Naive B cell (primary cell): Measurements from ENCODE around the gene MSX2. TPM values are rescaled to one million over a fixed set of nuclear protein-coding genes. Genes with fewer than 3 reads are reported as not detected.

Source experiments
- ATAC-seq, 2 donors: fragments of 150-1000 bp; cut with Tn5 transposase; 2 replicates each; pipeline ENCODE4 v1.10.0; 2021; ENCODE audit warnings: low read depth in 2 of 2, mild to moderate bottlenecking in 2 of 2, moderate library complexity in 2 of 2
- DNase-seq: peaks from one replicate; pipeline ENCODE4 v3.0.0; 2022
- H3K27ac Mint-ChIP-seq, 6 donors: one replicate each; pipeline ENCODE4 v1.8.0; 2020 to 2022; ENCODE audit warnings: mild to moderate bottlenecking in 6 of 6, mixed read lengths in 6 of 6, moderate library complexity in 5 of 6, inconsistent platforms in 2 of 6
- H3K27me3 Mint-ChIP-seq, 3 donors: one replicate each; pipeline ENCODE4 v1.8.0; 2021 to 2022; ENCODE audit warnings: mixed read lengths in 3 of 3, mild to moderate bottlenecking in 1 of 3
- H3K36me3 Mint-ChIP-seq, 2 donors: one replicate each; pipeline ENCODE4 v1.8.0; 2020 to 2022; ENCODE audit warnings: mixed read lengths in 2 of 2, inconsistent platforms in 1 of 2, mild to moderate bottlenecking in 1 of 2
- H3K4me1 Mint-ChIP-seq, 3 donors: one replicate each; pipeline ENCODE4 v1.8.0; 2020 to 2022; ENCODE audit warnings: mixed read lengths in 3 of 3, inconsistent platforms in 1 of 3, mild to moderate bottlenecking in 1 of 3, moderate library complexity in 1 of 3
- H3K4me3 Mint-ChIP-seq, 8 donors: one replicate each; pipeline ENCODE4 v1.8.0; 2020 to 2022; ENCODE audit warnings: mild to moderate bottlenecking in 8 of 8, mixed read lengths in 8 of 8, moderate library complexity in 8 of 8, inconsistent platforms in 2 of 8
- H3K9me3 Mint-ChIP-seq, 7 donors: one replicate each; pipeline ENCODE4 v1.8.0; 2020 to 2022; ENCODE audit warnings: mixed read lengths in 7 of 7, mild to moderate bottlenecking in 5 of 7, inconsistent platforms in 2 of 7, moderate library complexity in 1 of 7
- polyA plus RNA-seq, 6 donors: library from polyadenylated mRNA; unstranded; fragments of 300-500 nt; fragmentation: Illumina TruSeq; gene quantifications; one replicate each; pipeline ENCODE4 v1.2.3, GENCODE V29; 2021; ENCODE audit warnings: low read depth in 6 of 6

MSX2 gene
- polyA plus RNA-seq, 6 donors from 2014 or later = not detected

DNA sequence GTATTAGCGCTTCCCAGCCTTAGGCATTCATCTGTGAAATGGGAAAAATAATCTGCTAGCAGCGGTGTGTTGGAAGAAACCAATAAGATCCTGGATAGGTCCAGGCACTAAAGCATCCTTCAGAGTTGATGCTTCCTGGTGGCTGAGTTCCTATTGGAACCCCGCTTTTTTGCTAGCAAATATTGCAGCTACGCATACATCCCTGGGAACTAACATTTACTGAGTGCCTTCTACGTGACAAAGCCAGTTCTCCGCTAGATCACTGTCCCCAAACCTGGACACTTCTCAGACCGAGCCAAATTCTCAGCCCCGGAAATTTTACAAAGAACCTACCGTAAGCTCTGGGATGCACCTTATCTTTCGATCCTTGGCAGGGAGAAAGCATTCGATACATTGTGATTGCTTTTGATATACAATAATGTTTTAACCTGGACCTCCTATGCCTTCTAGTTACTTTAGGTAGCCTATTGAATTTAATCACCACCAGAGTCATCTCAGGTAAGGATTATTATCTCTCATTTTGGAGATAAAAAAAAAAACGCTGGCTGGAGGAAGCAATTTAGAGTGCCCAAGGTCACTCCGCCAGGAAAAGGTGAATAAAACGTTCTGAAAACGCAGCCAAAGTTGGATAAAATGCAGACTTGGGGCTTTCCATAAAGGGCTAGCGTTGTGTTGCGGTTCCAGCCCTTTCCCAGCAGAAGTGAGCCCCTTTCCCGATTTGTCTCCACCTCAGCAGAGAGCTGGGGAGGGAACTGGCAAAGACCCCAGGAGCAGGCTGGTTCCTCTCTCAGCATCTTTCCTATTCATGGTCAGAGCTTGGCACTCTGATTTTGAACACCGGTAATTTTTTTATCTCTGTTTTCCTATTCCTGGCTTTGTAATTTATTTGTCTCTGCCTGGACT, 2.6 kb upstream of the MSX2 start:
- H3K36me3 Mint-ChIP-seq = peaks cover 4 to 6% of the 10 kb centered on the region in 2 donors
- peak overlapping the region in 1 of 8 donors; percentile 19 for H3K4me3 Mint-ChIP-seq
- H3K27ac Mint-ChIP-seq = peak overlapping the region in 1 of 6 donors; percentile 63
- H3K27me3 Mint-ChIP-seq = peaks cover 61 to 92% (median 67%) of the 10 kb centered on the region in 3 donors
- no peak for DNase-seq
- peaks cover 4 to 17% (median 7%) of the 10 kb centered on the region in 3 donors for H3K4me1 Mint-ChIP-seq
- ATAC-seq = no peak
- peaks cover 0 to 16% (median 6%) of the 10 kb centered on the region in 7 donors for H3K9me3 Mint-ChIP-seq

DNA sequence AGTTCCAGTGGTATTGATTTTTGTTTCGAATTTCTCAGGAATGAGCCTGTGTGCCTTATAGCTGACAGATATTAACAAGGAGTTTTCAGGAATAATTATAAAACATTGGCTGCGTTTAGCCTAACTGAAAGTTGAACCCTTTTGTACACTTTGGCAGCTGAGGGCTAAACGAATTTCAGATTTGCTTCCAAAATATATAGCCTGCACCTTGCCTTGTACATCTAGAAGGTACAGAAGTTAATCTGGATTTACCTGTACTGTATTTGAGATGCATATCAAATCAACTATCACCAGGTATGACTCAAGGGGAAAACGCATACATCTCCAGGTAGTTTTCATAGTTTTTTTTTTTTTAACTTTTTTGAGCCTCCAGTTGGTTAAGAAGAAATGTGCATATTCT, 1.9 kb upstream of the MSX2 start:
- peaks cover 4 to 6% of the 10 kb centered on the region in 2 donors for H3K36me3 Mint-ChIP-seq
- no peak for DNase-seq
- ATAC-seq = no peak
- no peak overlapping the region for H3K4me3 Mint-ChIP-seq
- H3K27ac Mint-ChIP-seq = no peak overlapping the region
- peaks cover 4 to 17% (median 7%) of the 10 kb centered on the region in 3 donors for H3K4me1 Mint-ChIP-seq
- peaks cover 60 to 92% (median 67%) of the 10 kb centered on the region in 3 donors for H3K27me3 Mint-ChIP-seq
- peaks cover 0 to 16% (median 6%) of the 10 kb centered on the region in 7 donors for H3K9me3 Mint-ChIP-seq

DNA sequence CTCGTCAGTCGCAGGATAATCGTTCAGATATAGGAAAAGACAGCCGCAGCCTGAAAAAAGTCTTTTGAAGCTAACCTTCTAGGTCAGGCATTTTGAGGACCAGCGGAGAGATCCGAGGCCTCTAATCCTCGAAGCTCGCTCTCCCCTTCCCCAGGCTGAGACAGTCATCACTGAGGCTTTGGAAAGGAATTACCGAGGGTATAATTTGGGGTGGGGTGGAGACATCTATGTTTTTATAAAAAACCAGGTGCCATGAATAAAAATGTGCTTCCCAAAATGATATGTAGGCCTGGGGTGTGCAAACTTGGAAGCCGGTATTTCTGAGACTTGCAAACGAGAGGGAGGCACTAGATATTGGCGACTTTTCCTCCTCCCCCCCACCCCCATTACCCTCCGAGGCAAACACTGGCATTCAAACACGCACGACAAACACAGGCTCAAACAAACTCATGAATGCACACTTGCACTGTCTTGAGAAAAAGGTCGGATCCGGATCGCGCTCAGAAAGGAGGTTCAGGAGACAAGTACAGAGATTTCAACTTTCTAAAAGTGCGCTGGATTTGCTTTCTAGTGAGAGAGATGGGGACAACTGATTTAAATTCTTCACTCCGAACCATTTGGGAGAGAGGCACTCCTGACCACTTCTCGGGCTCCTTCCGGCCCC, 935 bp upstream of the MSX2 start:
- peaks cover 70 to 92% (median 71%) of the 10 kb centered on the region in 3 donors for H3K27me3 Mint-ChIP-seq
- ATAC-seq (no peak), DNase-seq (no peak)
- peak overlapping the region in 7 of 8 donors; percentile 39 to 82 (median 65) for H3K4me3 Mint-ChIP-seq
- peaks cover 0 to 23% (median 6%) of the 10 kb centered on the region in 7 donors for H3K9me3 Mint-ChIP-seq
- peaks cover 4 to 17% (median 7%) of the 10 kb centered on the region in 3 donors for H3K4me1 Mint-ChIP-seq
- no peak overlapping the region for H3K27ac Mint-ChIP-seq
- peaks cover 4 to 6% of the 10 kb centered on the region in 2 donors for H3K36me3 Mint-ChIP-seq

- Mint-ChIP-seq H3K4me1 (peaks cover 4 to 17% (median 7%) of the 10 kb centered on the region in 3 donors), H3K4me3 (peak overlapping the region in 7 of 8 donors; percentile 39 to 82 (median 65)), H3K9me3 (peaks cover 0 to 23% (median 5%) of the 10 kb centered on the region in 7 donors), H3K36me3 (peaks cover 0 to 6% of the 10 kb centered on the region in 2 donors), H3K27me3 (peaks cover 68 to 92% (median 71%) of the 10 kb centered on the region in 3 donors), H3K27ac (no peak overlapping the region)
- ATAC-seq (no peak), DNase-seq (no peak)
These were observed 351 bp upstream of the MSX2 start for GRCh38 chr5:174723979-174724483.

- peaks cover 0 to 14% (median 5%) of the 10 kb centered on the region in 7 donors for H3K9me3 Mint-ChIP-seq
- H3K36me3 Mint-ChIP-seq = peaks cover 0 to 6% of the 10 kb centered on the region in 2 donors
- ATAC-seq = no peak
- H3K27me3 Mint-ChIP-seq = peaks cover 67 to 92% (median 68%) of the 10 kb centered on the region in 3 donors
- H3K27ac Mint-ChIP-seq = no peak overlapping the region
- no peak for DNase-seq
- H3K4me3 Mint-ChIP-seq = peak overlapping the region in 5 of 8 donors; percentile 45 to 78 (median 55)
- H3K4me1 Mint-ChIP-seq = peaks cover 4 to 17% (median 7%) of the 10 kb centered on the region in 3 donors
These were observed 1.0 kb downstream of the MSX2 start for GRCh38 chr5:174725261-174725990.

DNA sequence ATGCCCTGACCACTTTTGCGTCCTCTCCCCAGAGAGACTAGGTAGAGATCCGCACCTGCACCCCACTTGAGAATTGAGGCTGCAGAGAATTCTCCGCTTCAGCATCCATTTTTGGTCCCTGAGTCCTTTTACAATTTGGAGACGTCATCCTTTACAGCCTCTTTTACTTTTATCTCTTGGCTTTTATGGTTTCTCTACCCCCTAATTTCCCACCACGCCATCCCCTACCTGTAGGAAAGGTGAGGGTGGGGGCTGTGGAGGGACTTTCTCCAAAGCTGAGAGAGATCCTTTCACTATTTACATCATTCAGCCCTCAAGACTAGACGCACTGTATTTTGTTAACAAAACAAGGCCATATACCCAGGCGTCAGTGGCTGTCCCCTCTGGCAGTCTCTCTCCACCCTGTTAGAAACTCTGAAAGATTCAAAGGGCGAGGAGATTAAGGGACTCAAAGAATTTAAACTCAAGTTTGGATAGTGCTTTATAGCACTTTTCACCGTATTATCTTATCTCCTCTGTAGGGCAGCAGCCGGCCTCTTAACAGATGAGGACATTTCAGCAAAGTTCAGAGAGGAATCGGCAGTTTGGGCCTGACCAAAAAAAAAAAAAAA, 1.7 kb downstream of the MSX2 start:
- H3K27me3 Mint-ChIP-seq = peaks cover 70 to 94% (median 71%) of the 10 kb centered on the region in 3 donors

GRCh38 chr5:174726916-174727793, 2.8 kb downstream of the MSX2 start:
- Mint-ChIP-seq H3K4me3 (peak overlapping the region in 1 of 8 donors; percentile 61), H3K4me1 (peaks cover 4 to 20% (median 7%) of the 10 kb centered on the region in 3 donors), H3K27me3 (peaks cover 66 to 94% (median 69%) of the 10 kb centered on the region in 3 donors), H3K27ac (no peak overlapping the region), H3K9me3 (peaks cover 0 to 14% (median 6%) of the 10 kb centered on the region in 7 donors), H3K36me3 (peaks cover 0 to 6% of the 10 kb centered on the region in 2 donors)
- DNase-seq (no peak), ATAC-seq (no peak)

More for the DNA sequence above, 1.7 kb downstream of the MSX2 start:
- H3K9me3 Mint-ChIP-seq = peaks cover 0 to 14% (median 5%) of the 10 kb centered on the region in 7 donors
- peak overlapping the region in 4 of 8 donors; percentile 2 to 56 (median 50) for H3K4me3 Mint-ChIP-seq
- peaks cover 4 to 17% (median 7%) of the 10 kb centered on the region in 3 donors for H3K4me1 Mint-ChIP-seq
- DNase-seq (no peak), ATAC-seq (no peak)
- H3K36me3 Mint-ChIP-seq = peaks cover 0 to 6% of the 10 kb centered on the region in 2 donors
- H3K27ac Mint-ChIP-seq = no peak overlapping the region

DNA sequence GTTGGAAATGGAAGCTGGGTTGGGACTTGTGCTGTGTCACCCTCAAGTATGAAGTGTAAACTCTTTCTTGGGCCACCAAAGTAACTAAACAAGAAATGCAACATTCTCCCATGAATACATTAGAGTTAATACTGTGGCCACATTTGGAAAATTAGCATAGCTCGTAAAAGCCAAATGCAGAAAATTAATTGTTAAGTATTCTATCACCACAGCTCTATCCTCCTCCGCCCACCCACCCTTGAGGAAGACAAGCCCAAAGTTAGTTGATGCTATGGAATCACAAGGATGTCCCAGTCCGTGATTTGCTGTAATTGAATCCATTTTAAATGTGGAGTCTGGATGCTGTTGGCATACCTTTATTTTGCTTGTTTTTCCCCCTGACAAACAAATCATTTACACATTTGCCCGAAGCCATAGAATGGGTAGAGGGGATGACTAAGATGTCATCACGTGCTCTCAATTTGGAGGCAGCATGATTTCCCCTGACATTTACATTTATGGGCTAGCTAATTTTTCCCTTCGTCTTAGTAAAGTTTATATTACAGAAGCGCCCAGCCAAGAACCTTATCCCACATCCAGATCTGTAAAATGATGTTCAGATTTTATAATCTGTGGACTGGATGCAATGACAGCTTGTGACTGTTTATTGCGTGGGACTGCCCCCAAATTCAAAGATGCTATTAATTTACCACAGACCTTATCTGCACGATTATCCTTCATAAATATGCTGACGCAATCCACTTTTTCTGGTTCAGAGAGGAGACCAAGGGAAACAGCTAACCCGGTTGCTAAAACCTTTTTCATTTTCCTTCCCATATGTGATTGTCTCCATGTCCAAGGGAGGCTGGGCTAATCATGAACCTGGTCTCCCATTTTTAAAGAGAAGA, 3.7 kb downstream of the MSX2 start:
- Mint-ChIP-seq H3K4me1 (peaks cover 4 to 20% (median 7%) of the 10 kb centered on the region in 3 donors), H3K36me3 (peaks cover 0 to 6% of the 10 kb centered on the region in 2 donors), H3K27ac (no peak overlapping the region), H3K27me3 (peaks cover 57 to 93% (median 68%) of the 10 kb centered on the region in 3 donors), H3K9me3 (peaks cover 0 to 14% (median 6%) of the 10 kb centered on the region in 7 donors), H3K4me3 (no peak overlapping the region)
- no peak for DNase-seq
- no peak for ATAC-seq

- no peak for ATAC-seq
- H3K27me3 Mint-ChIP-seq = peaks cover 51 to 93% (median 68%) of the 10 kb centered on the region in 3 donors
- peaks cover 0 to 8% (median 4%) of the 10 kb centered on the region in 7 donors for H3K9me3 Mint-ChIP-seq
- H3K4me3 Mint-ChIP-seq = no peak overlapping the region
- H3K36me3 Mint-ChIP-seq = peaks cover 0 to under 1% of the 10 kb centered on the region in 2 donors
- peak overlapping the region in 1 of 6 donors; percentile 60 for H3K27ac Mint-ChIP-seq
- H3K4me1 Mint-ChIP-seq = peaks cover under 1 to 10% (median 1%) of the 10 kb centered on the region in 3 donors
- DNase-seq = no peak
These were observed 4.8 kb downstream of the MSX2 start for GRCh38 chr5:174729075-174729680.

- no peak for DNase-seq
- H3K36me3 Mint-ChIP-seq = peaks cover 0 to 20% of the 10 kb centered on the region in 2 donors
- ATAC-seq = no peak
- H3K4me1 Mint-ChIP-seq = peaks cover 4 to 10% (median 9%) of the 10 kb centered on the region in 3 donors
- H3K27me3 Mint-ChIP-seq = peaks cover 53 to 94% (median 79%) of the 10 kb centered on the region in 3 donors
- peaks cover 0 to 7% (median 3%) of the 10 kb centered on the region in 7 donors for H3K9me3 Mint-ChIP-seq
- peak overlapping the region in 1 of 8 donors; percentile 51 for H3K4me3 Mint-ChIP-seq
- no peak overlapping the region for H3K27ac Mint-ChIP-seq
These were observed 7.0 kb downstream of the MSX2 start for GRCh38 chr5:174731214-174732035.
